ENCODE data around the gene N4BP2.

N4BP2 gene

GRCh38 chr4:40194602-40195161, 138.0 kb downstream of the N4BP2 start:
- no peak for DNase-seq

GRCh38 chr4:40195182-40196177, 138.8 kb downstream of the N4BP2 start:
- DNase-seq, result no peak

- DNase-seq, result no peak
These were observed 139.6 kb downstream of the N4BP2 start for GRCh38 chr4:40196272-40196671.

DNA sequence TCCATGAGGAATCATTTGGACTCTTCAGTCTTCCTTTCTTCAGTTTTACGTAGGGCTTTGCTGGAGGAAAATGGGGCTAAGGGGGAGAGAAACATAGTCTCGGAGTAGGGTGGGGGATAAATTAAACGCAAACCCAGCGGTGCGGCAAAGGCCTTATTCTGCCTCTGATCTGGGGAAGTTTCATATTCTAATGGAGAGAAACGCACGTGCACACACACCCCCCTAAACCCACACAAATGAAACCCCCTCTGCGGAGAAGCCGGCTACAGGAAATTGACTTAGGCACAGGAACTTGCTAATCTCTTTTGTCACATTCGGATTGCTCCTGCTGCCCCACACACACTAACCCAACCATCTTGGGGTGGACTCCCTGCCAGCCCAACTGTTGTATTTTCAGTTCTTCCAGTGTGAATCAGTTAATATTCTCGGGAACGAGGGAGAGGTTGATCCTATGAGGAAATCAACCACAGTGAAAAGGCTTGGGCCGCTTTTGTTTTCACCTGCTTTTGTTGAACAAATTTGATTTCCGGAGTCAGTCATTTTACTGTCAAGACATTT, 140.2 kb downstream of the N4BP2 start, which contains the start of gene RHOH:
RHOH (plus strand) TSS at position 308 of the 558 bp plus-strand sequence. CDS start 46,356 bp downstream, outside the sequence.
- DNase-seq, result no peak

DNA sequence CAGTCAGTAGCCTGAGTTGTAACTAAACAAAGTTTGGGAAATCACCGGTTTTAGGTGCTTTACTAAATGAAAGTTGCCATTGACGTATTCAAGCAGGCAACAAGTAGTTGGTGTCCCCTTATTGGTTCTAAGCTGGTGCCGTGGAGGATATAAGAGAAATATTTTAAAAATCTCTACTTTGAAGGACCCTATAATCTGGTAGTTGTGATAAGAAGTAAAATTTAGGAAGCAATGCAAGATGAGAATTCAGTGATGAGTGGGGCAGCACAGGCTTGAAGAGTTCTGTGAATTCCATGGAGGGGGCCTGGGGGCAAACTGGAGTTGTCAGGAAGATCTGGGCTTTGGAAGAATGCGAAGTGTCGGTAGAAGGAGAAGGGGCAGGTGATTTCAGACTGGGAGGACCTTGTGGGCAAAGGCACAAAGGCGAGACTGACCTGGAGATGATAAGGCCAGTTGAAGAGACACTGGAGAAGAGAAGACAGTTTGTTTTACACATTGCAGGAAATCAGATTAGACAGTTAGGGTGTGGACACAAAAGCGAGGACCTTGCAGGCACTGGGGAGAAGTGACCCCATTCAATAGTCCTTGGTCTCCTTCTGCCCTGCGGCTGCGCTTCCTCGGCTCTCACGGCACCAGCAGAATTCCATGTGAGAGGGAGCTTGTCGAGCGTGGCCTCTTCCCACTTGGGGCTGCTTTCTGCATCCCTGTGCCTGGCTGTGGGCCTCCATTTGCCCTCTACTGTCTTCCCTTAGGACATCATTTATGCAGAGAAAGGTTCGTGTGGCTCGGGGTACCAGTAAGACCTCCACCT, 141.4 kb downstream of the N4BP2 start:
- DNase-seq, result no peak

DNA sequence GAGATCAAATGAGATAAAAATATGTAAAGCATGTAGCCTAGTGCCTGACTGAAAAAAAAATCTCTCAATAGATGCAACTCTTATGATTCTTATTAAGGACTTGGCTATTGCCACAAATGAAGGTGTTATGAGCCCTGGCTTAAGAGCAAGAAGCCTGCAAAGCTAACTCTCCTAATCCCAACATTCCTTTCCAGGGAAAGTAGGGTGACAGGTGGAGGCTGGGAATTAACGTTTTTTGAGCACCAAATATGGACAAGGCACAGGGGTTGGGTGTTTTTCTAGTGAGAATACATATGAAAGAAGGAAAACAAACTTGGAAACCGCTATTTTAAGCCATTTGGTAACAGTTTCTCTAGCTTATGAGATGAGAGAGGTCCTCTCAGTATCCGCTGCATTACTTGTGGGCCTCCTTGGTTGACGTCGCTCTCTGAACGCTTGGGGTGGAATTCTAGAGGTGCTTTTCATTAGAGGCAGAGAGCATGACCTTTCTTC, 142.6 kb downstream of the N4BP2 start:
- DNase-seq, result no peak

DNA sequence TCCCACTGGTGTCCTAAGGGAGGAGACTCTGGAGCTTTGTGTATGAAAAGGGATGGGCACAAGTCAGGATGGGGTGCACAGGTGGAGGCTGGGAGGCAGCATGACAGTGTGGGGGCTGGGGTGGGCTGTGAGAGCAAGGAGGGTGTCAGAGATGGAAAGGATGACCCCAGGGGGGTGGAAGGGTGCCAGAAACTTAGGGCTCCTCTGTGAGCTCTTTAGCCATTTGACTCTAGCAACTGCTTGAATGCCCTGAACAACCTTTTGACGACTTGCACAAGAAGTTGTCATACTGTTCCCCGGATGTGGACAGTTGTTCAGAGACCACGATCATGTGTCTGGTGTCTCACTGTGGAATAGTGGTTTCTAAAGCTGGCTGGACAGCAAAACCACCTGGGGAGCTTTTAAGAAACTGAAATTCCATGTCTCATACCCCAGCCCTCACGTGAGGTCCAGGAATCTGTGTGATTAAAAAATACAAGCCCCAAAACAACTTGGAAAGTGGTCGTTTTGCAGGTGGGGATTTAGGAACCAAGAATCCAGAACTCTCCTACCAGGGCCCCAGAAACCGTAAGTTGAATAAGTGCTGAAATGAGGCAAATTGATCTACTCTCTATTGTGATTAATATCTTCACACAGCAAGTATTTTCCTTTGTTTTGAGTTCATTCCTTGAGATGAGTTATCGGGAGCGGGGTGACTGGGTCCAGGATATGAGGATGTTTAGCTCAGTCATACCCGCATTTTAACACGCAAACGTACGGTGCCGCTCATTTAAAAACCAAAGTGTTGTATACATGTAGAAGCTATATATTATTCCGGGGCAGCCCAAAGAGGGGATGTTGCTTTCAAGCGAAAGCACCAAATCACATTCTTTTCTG, 143.6 kb downstream of the N4BP2 start:
- no peak for DNase-seq

GRCh38 chr4:40200875-40201801, 144.5 kb downstream of the N4BP2 start:
- no peak for DNase-seq

DNA sequence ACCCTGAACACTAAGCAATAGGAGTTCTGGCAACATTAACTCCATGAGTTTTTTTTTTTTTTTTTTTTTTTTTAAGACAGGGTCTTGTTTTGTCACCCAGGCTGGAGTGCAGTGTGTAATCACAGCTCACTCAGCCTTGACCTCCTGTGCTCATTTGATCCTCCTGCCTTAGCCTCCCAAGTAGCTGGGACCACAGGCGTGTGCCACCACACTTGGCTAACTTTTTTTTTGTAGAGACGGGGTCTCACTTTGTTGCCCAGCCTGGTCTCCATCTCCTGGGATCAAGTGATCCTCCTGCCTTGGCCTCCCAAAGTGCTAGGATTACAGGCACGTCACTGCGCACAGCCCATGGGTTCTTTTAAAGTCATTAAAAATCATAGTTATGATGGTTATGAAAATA, 145.2 kb downstream of the N4BP2 start:
- DNase-seq, result no peak

DNA sequence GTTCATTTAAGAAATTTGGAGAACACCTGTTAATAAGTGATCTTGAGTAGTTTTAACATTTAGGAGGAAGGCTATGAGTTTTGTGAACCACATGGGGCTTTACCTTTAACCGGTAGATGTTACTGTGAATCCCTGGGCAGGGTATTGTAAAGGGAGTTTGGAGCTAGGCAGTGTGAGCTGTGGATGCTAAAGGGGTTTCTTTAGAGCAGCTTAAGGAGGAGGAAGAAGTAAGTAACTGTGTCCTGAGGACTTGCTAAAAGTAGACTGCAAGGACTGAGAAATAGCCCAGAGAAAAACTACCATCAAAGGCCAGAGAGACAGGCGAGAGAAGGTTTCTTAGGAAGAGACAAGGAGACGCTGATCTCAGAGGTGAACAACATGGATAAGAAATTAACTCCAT, 145.8 kb downstream of the N4BP2 start:
- DNase-seq, result no peak

- no peak for DNase-seq
These were observed 148.0 kb downstream of the N4BP2 start for GRCh38 chr4:40204507-40205258.

DNA sequence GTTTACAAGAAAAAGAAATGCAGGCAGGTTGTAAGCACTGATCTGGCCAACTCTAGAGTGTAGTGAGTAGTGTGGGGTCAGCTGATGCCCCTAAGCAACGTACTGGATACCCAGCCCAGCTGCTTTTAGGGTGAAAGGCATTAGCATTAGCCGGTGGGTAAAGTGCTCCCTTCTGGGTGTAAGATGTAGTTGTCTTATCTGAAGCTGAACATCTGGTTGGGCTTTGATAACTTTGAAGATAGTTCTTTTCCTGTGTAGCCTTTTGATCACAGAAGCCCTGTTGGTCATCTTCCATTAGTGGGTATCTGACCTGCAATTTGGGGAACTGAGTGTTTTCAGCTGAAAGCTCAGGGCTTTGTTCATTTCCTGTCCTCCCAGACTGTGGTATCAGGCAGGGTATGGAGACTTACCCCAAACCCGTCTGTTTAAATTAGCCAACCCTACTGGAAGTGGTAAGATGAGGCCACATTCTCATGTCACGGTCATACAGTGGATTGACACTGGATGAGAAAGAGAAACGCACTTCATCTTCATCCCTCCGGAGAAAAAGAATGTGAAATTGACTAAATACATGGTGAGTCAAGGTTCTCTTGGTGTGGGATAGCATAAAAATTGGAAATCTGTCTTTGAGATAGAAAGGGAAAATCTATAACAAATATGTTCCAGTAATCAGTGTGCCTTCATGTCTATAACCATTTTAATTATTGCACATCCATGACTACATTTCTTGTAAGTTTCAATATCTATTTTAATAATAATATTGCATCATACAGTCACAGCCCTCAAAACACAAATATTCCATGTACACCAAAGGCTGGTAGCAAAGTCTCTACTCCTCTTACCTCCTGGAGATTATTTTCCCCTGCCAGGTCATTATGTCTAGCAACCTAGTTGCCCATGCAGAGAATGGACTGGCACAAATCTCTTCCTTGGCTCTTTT, 148.9 kb downstream of the N4BP2 start:
- DNase-seq, result no peak

GRCh38 chr4:40206426-40206825, 149.8 kb downstream of the N4BP2 start:
- no peak for DNase-seq
